Activated T-helper 2 cell treated with anti-CD3 and anti-CD28 coated beads, Interferon-gamma antibody, Interleukin-2, Interleukin-4, amounts not matched to agents 10 μg/mL and 5 μg/mL and 100 μg/mL, durations not matched to agents 14 hours and 24 hours and 36 hours (primary cell): ENCODE data around the gene GSG1L2. TPM values are rescaled to one million over a fixed set of nuclear protein-coding genes. Genes with fewer than 3 reads are reported as not detected.

Experiments
- DNase-seq: peaks from one replicate; pipeline ENCODE4 v3.0.0; 2021; ENCODE audit warnings: low spot score
- H3K27ac Mint-ChIP-seq: one replicate; pipeline ENCODE4 v1.8.0; 2021; ENCODE audit warnings: mixed read lengths
- H3K27me3 Mint-ChIP-seq: one replicate; pipeline ENCODE4 v1.8.0; 2021; ENCODE audit warnings: low read depth, mixed read lengths
- H3K36me3 Mint-ChIP-seq: one replicate; pipeline ENCODE4 v1.8.0; 2021; ENCODE audit warnings: low read depth, mixed read lengths
- H3K4me1 Mint-ChIP-seq: one replicate; pipeline ENCODE4 v1.8.0; 2021; ENCODE audit warnings: low read depth, mixed read lengths
- H3K4me3 Mint-ChIP-seq: one replicate; pipeline ENCODE4 v1.8.0; 2021; ENCODE audit warnings: low read depth, mild to moderate bottlenecking, moderate library complexity, mixed read lengths
- H3K9me3 Mint-ChIP-seq: one replicate; pipeline ENCODE4 v1.8.0; 2021; ENCODE audit warnings: mixed read lengths
- intact Hi-C: fragments of 100-400 bp; cut with micrococcal nuclease; formaldehyde crosslinking; loops from one replicate; pipeline ENCODE4 v1.15.1; 2023
- total RNA-seq: library from RNA; stranded (reverse); gene quantifications from 2 replicates; pipeline ENCODE4 v1.2.3, GENCODE V29; 2022

Gene GSG1L2
- total RNA-seq, 1 donor from 2014 or later, result not detected

- Mint-ChIP-seq H3K36me3 (no peaks in the 10 kb centered on the region), H3K4me3 (no peak overlapping the region), H3K9me3 (peaks cover 3% of the 10 kb centered on the region), H3K27me3 (no peaks in the 10 kb centered on the region), H3K27ac (no peak overlapping the region), H3K4me1 (no peaks in the 10 kb centered on the region)
- DNase-seq, result no peak
- intact Hi-C loops, result no loop called here
These were observed 4.8 kb downstream of the GSG1L2 start for GRCh38 chr17:9817086-9817485.

- Mint-ChIP-seq H3K27ac (no peak overlapping the region), H3K4me3 (no peak overlapping the region), H3K36me3 (no peaks in the 10 kb centered on the region), H3K9me3 (peaks cover 3% of the 10 kb centered on the region), H3K27me3 (no peaks in the 10 kb centered on the region), H3K4me1 (no peaks in the 10 kb centered on the region)
- DNase-seq, result no peak
- intact Hi-C loops, result no loop called here
These were observed 5.4 kb downstream of the GSG1L2 start for GRCh38 chr17:9816472-9816871.

- Mint-ChIP-seq H3K36me3 (no peaks in the 10 kb centered on the region), H3K27ac (no peak overlapping the region)
- intact Hi-C loops, result no loop called here
These were observed 7.4 kb downstream of the GSG1L2 start for GRCh38 chr17:9814337-9814945.

GRCh38 chr17:9813166-9813565, 8.7 kb downstream of the GSG1L2 start:
- Mint-ChIP-seq H3K27ac (no peak overlapping the region), H3K36me3 (no peaks in the 10 kb centered on the region), H3K4me1 (no peaks in the 10 kb centered on the region), H3K27me3 (no peaks in the 10 kb centered on the region), H3K9me3 (peaks cover 3% of the 10 kb centered on the region), H3K4me3 (no peak overlapping the region)
- intact Hi-C loops, result no loop called here
- no peak for DNase-seq

More at GRCh38 chr17:9814337-9814945, 7.4 kb downstream of the GSG1L2 start:
- no peaks in the 10 kb centered on the region for H3K4me1 Mint-ChIP-seq
- no peaks in the 10 kb centered on the region for H3K27me3 Mint-ChIP-seq
- DNase-seq, result no peak
- H3K4me3 Mint-ChIP-seq, result no peak overlapping the region
- H3K9me3 Mint-ChIP-seq, result peaks cover 3% of the 10 kb centered on the region

- Mint-ChIP-seq H3K4me3 (no peak overlapping the region), H3K9me3 (peaks cover 3% of the 10 kb centered on the region), H3K4me1 (no peaks in the 10 kb centered on the region), H3K27me3 (no peaks in the 10 kb centered on the region), H3K27ac (no peak overlapping the region), H3K36me3 (no peaks in the 10 kb centered on the region)
- DNase-seq, result no peak
- intact Hi-C loops, result no loop called here
These were observed 10.3 kb downstream of the GSG1L2 start for GRCh38 chr17:9811537-9811936.

- H3K27me3 Mint-ChIP-seq, result no peaks in the 10 kb centered on the region
- H3K36me3 Mint-ChIP-seq, result no peaks in the 10 kb centered on the region
- H3K4me1 Mint-ChIP-seq, result no peaks in the 10 kb centered on the region
- H3K9me3 Mint-ChIP-seq, result peaks cover under 1% of the 10 kb centered on the region
- intact Hi-C loops, result no loop called here
- no peak overlapping the region for H3K27ac Mint-ChIP-seq
- no peak for DNase-seq
- no peak overlapping the region for H3K4me3 Mint-ChIP-seq
These were observed 10.8 kb downstream of the GSG1L2 start for GRCh38 chr17:9811086-9811485.

- intact Hi-C loops, result no loop called here
- Mint-ChIP-seq H3K36me3 (no peaks in the 10 kb centered on the region), H3K9me3 (no peaks in the 10 kb centered on the region), H3K4me1 (no peaks in the 10 kb centered on the region), H3K27me3 (no peaks in the 10 kb centered on the region), H3K27ac (no peak overlapping the region), H3K4me3 (no peak overlapping the region)
- DNase-seq, result no peak
These were observed 11.6 kb downstream of the GSG1L2 start for GRCh38 chr17:9810100-9810949.

- Mint-ChIP-seq H3K4me3 (no peak overlapping the region), H3K27me3 (no peaks in the 10 kb centered on the region), H3K27ac (no peak overlapping the region), H3K9me3 (no peaks in the 10 kb centered on the region), H3K36me3 (no peaks in the 10 kb centered on the region), H3K4me1 (no peaks in the 10 kb centered on the region)
- no peak for DNase-seq
- intact Hi-C loops, result no loop called here
These were observed 12.5 kb downstream of the GSG1L2 start for GRCh38 chr17:9809409-9809808.

- Mint-ChIP-seq H3K4me1 (no peaks in the 10 kb centered on the region), H3K9me3 (no peaks in the 10 kb centered on the region), H3K36me3 (no peaks in the 10 kb centered on the region), H3K27me3 (no peaks in the 10 kb centered on the region), H3K27ac (no peak overlapping the region), H3K4me3 (no peak overlapping the region)
- intact Hi-C loops, result no loop called here
- DNase-seq, result no peak
These were observed 15.2 kb downstream of the GSG1L2 start for GRCh38 chr17:9806699-9807098.

- Mint-ChIP-seq H3K27me3 (no peaks in the 10 kb centered on the region), H3K4me3 (no peak overlapping the region), H3K36me3 (no peaks in the 10 kb centered on the region), H3K27ac (no peak overlapping the region), H3K4me1 (no peaks in the 10 kb centered on the region), H3K9me3 (no peaks in the 10 kb centered on the region)
- intact Hi-C loops, result no loop called here
- DNase-seq, result no peak
These were observed 16.1 kb downstream of the GSG1L2 start for GRCh38 chr17:9805769-9806168.

GRCh38 chr17:9802697-9803096, 19.2 kb downstream of the GSG1L2 start:
- Mint-ChIP-seq H3K4me3 (no peak overlapping the region), H3K27ac (no peak overlapping the region), H3K36me3 (no peaks in the 10 kb centered on the region), H3K9me3 (no peaks in the 10 kb centered on the region), H3K27me3 (no peaks in the 10 kb centered on the region), H3K4me1 (no peaks in the 10 kb centered on the region)
- no peak for DNase-seq
- intact Hi-C loops, result no loop called here

GRCh38 chr17:9802294-9802693, 19.6 kb downstream of the GSG1L2 start:
- DNase-seq, result no peak
- no peaks in the 10 kb centered on the region for H3K27me3 Mint-ChIP-seq
- no peak overlapping the region for H3K4me3 Mint-ChIP-seq
- no peaks in the 10 kb centered on the region for H3K4me1 Mint-ChIP-seq
- intact Hi-C loops, result no loop called here
- H3K9me3 Mint-ChIP-seq, result no peaks in the 10 kb centered on the region
- no peaks in the 10 kb centered on the region for H3K36me3 Mint-ChIP-seq
- H3K27ac Mint-ChIP-seq, result no peak overlapping the region

- no peak for DNase-seq
- H3K27me3 Mint-ChIP-seq, result no peaks in the 10 kb centered on the region
- no peaks in the 10 kb centered on the region for H3K4me1 Mint-ChIP-seq
- H3K36me3 Mint-ChIP-seq, result no peaks in the 10 kb centered on the region
- no peak overlapping the region for H3K4me3 Mint-ChIP-seq
- intact Hi-C loops, result no loop called here
- H3K9me3 Mint-ChIP-seq, result no peaks in the 10 kb centered on the region
- no peak overlapping the region for H3K27ac Mint-ChIP-seq
These were observed 20.4 kb downstream of the GSG1L2 start for GRCh38 chr17:9801505-9801904.
